ENCODE data around the gene SLC39A5. TPM values are rescaled to one million over a fixed set of nuclear protein-coding genes. Genes with fewer than 3 reads are reported as not detected.
A peak's percentile ranks its signal among the peaks of the same experiment; 100 is the strongest.

SLC39A5 gene
- total RNA-seq, 1 experiment from 2014 or later, result not detected

- TF ChIP-seq, protein P1, sequence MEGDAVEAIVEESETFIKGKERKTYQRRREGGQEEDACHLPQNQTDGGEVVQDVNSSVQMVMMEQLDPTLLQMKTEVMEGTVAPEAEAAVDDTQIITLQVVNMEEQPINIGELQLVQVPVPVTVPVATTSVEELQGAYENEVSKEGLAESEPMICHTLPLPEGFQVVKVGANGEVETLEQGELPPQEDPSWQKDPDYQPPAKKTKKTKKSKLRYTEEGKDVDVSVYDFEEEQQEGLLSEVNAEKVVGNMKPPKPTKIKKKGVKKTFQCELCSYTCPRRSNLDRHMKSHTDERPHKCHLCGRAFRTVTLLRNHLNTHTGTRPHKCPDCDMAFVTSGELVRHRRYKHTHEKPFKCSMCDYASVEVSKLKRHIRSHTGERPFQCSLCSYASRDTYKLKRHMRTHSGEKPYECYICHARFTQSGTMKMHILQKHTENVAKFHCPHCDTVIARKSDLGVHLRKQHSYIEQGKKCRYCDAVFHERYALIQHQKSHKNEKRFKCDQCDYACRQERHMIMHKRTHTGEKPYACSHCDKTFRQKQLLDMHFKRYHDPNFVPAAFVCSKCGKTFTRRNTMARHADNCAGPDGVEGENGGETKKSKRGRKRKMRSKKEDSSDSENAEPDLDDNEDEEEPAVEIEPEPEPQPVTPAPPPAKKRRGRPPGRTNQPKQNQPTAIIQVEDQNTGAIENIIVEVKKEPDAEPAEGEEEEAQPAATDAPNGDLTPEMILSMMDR (IDR thresholded peaks at IDR 0.05; ENCODE audit: unreplicated experiment), result no peak
- no peak for DNase-seq (ENCODE audit: unreplicated experiment)
- CTCF ChIA-PET, result interaction anchor here (0.6 kb wide), 2 partner anchors 168 to 245 kb away, joined by 3 read pairs; no protein-coding TSS in a partner anchor
- no peaks in the 10 kb centered on the region for H3K9me3 Mint-ChIP-seq (ENCODE audit: unreplicated experiment)
- no TSS peak for BruUV-seq (replicated peaks)
- POLR2A ChIA-PET, result interaction anchor here (2.1 kb wide), 1 partner anchor 10 kb away, joined by 8 read pairs; the partner anchor contains the start of gene RNF41
- H3K36me3 Mint-ChIP-seq (ENCODE audit: insufficient read depth, unreplicated experiment), result peaks cover 90% of the 10 kb centered on the region
- intact Hi-C loops (cut with micrococcal nuclease), result no loop called here
- H3K27ac Mint-ChIP-seq (ENCODE audit: low read depth, unreplicated experiment), result no peak overlapping the region
- peaks cover 11% of the 10 kb centered on the region for H3K4me1 Mint-ChIP-seq (ENCODE audit: insufficient read depth, unreplicated experiment)
- H3K4me3 Mint-ChIP-seq (ENCODE audit: unreplicated experiment), result no peak overlapping the region
- no peaks in the 10 kb centered on the region for H3K27me3 Mint-ChIP-seq (ENCODE audit: insufficient read depth, unreplicated experiment)
These were observed 17.5 kb upstream of the SLC39A5 start for GRCh38 chr12:56212361-56212760.

- POLR2A ChIA-PET, result interaction anchor here (1.1 kb wide), 1 partner anchor 86 kb away, joined by 3 read pairs; the partner anchor contains the start of gene CS
- DNase-seq (ENCODE audit: unreplicated experiment), result no peak
- no TSS peak for BruUV-seq (replicated peaks)
- Mint-ChIP-seq H3K27ac (ENCODE audit: low read depth, unreplicated experiment) (no peak overlapping the region), H3K4me3 (ENCODE audit: unreplicated experiment) (no peak overlapping the region), H3K36me3 (ENCODE audit: insufficient read depth, unreplicated experiment) (peaks cover 80% of the 10 kb centered on the region), H3K4me1 (ENCODE audit: insufficient read depth, unreplicated experiment) (peaks cover 11% of the 10 kb centered on the region), H3K9me3 (ENCODE audit: unreplicated experiment) (no peaks in the 10 kb centered on the region), H3K27me3 (ENCODE audit: insufficient read depth, unreplicated experiment) (no peaks in the 10 kb centered on the region)
- intact Hi-C loops (cut with micrococcal nuclease), result no loop called here
- TF ChIP-seq, protein P1 (IDR thresholded peaks at IDR 0.05; ENCODE audit: unreplicated experiment), result no peak
- CTCF ChIA-PET, result interaction anchor here (1.3 to 1.4 kb wide), 2 partner anchors 44 to 250 kb away, joined by 3 read pairs; no protein-coding TSS in a partner anchor
These were observed 16.0 kb upstream of the SLC39A5 start for GRCh38 chr12:56213878-56214277.

DNA sequence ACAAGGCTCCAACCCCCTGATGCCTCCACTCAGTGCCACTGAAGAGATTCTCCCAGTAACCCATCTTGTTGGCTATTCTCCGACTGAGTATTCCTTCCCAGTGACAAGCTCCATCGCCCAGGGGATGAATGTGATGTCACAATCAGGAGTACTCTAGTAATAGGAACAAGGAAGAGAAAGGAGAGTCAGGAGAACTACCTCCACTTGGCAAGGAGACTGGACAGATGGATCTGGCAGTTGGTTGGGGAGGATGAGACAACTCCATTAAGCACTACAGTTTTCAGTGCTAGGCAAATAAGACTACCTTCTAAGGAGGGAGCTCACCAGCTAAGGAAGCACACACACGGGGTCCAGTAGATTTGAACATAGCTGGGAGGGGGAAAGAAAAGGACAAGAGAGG is 13.4 kb upstream of the SLC39A5 start:
- ChIA-PET POLR2A (interaction anchor here (0.7 to 1.9 kb wide), 2 partner anchors 9 to 14 kb away, joined by 3 to 4 read pairs; no protein-coding TSS in a partner anchor), CTCF (interaction anchor here (0.7 to 3.7 kb wide), 5 partner anchors 9 to 169 kb away, joined by 4 to 26 read pairs (median 5); partner anchors contain the start of gene SMARCC2)
- no peak for DNase-seq (ENCODE audit: unreplicated experiment)
- no peaks in the 10 kb centered on the region for H3K27me3 Mint-ChIP-seq (ENCODE audit: insufficient read depth, unreplicated experiment)
- no TSS peak for BruUV-seq (replicated peaks)
- intact Hi-C loops (cut with micrococcal nuclease), result no loop called here
- H3K4me3 Mint-ChIP-seq (ENCODE audit: unreplicated experiment), result no peak overlapping the region
- no peaks in the 10 kb centered on the region for H3K9me3 Mint-ChIP-seq (ENCODE audit: unreplicated experiment)
- H3K27ac Mint-ChIP-seq (ENCODE audit: low read depth, unreplicated experiment), result peak overlapping the region; percentile 47
- TF ChIP-seq, protein P1 (IDR thresholded peaks at IDR 0.05; ENCODE audit: unreplicated experiment), result no peak
- peaks cover 11% of the 10 kb centered on the region for H3K4me1 Mint-ChIP-seq (ENCODE audit: insufficient read depth, unreplicated experiment)
- peaks cover 54% of the 10 kb centered on the region for H3K36me3 Mint-ChIP-seq (ENCODE audit: insufficient read depth, unreplicated experiment)

GRCh38 chr12:56219840-56220239 is 10.0 kb upstream of the SLC39A5 start:
- peaks cover 27% of the 10 kb centered on the region for H3K4me1 Mint-ChIP-seq (ENCODE audit: insufficient read depth, unreplicated experiment)
- peaks cover 21% of the 10 kb centered on the region for H3K36me3 Mint-ChIP-seq (ENCODE audit: insufficient read depth, unreplicated experiment)
- no TSS peak for BruUV-seq (replicated peaks)
- H3K4me3 Mint-ChIP-seq (ENCODE audit: unreplicated experiment), result peak overlapping the region; percentile 99
- POLR2A ChIA-PET, result interaction anchor here (0.9 to 4.0 kb wide), 7 partner anchors 9 to 140 kb away, joined by 3 to 108 read pairs (median 25); partner anchors contain the start of genes RPL41, SMARCC2, STAT2 and ZC3H10
- H3K9me3 Mint-ChIP-seq (ENCODE audit: unreplicated experiment), result no peaks in the 10 kb centered on the region
- no peak for DNase-seq (ENCODE audit: unreplicated experiment)
- intact Hi-C loops (cut with micrococcal nuclease), result loop anchor here (10.0 kb wide), 1 partner anchor 485 kb away; no protein-coding TSS in a partner anchor
- H3K27me3 Mint-ChIP-seq (ENCODE audit: insufficient read depth, unreplicated experiment), result no peaks in the 10 kb centered on the region
- TF ChIP-seq, protein P1 (IDR thresholded peaks at IDR 0.05; ENCODE audit: unreplicated experiment), result no peak
- H3K27ac Mint-ChIP-seq (ENCODE audit: low read depth, unreplicated experiment), result no peak overlapping the region
- CTCF ChIA-PET, result interaction anchor here (1.0 to 1.6 kb wide), 2 partner anchors 30 to 37 kb away, joined by 4 to 7 read pairs; no protein-coding TSS in a partner anchor

All from MCF 10A (cell line).